ENCODE results near the gene POFUT1. TPM values are rescaled to one million over a fixed set of nuclear protein-coding genes. Genes with fewer than 3 reads are reported as not detected.
"Not testable (repeated sequence)": the region's sequence is repeated elsewhere in the genome, so short reads cannot be mapped to it uniquely, and the experiment has no call there.

The POFUT1 gene
- total RNA-seq, 2 experiments from 2014 or later, result 31.1 to 34.0 TPM

DNA sequence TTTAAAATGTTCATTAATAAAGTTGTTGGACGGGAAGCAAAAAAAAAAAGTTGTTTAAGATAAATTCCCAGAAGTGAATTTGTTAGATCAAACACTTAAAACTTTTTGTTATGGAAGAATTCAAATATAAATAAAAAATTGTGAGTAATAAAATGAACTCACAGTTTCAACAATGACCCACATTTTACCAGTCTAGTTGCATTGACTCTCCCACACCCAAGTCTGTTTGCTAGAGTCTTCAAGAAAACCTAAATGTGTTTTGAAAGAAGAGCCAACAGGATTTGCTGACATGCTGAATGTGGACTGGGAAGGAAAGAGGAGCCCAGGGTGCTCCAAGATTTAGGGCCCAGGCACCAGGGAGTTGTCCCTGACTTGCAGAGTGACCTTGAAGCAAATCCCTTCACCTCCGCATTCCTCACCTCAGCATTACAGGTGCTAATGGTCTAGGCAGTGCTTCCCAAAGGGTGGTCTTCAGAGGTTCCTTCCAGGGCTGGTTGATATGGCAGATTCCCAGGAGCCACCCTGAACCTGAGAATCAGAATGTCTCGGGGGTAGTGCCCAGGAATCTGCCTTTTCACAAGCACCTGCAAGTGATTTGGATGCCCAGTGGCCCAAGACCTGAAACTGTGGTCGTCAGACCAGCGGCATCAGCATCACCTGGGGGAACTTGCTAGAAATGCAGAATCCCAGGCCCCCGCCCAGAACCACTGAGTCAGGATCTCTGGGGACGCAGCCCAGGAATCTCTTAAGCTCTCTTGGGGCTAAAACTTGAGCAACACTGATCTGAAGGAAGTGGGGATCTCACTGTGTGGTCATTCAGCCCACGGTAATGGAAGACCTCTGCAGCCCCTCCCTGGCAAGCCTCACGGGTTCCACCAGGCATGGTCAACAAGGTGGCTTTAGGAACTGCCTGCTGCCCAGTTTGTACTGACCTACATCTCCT is 31.1 kb downstream of the POFUT1 start:
- Mint-ChIP-seq H3K27me3 (no peaks in the 10 kb centered on the region), H3K4me3 (no peak overlapping the region), H3K36me3 (peaks cover 12% of the 10 kb centered on the region), H3K9me3 (ENCODE audit: low read depth) (no peaks in the 10 kb centered on the region), H3K27ac (no peak overlapping the region), H3K4me1 (peaks cover 6% of the 10 kb centered on the region)
- ATAC-seq (no peak), DNase-seq (no peak)
- CTCF ChIA-PET, result no interaction called here

GRCh38 chr20:32240205-32240604 is 32.5 kb downstream of the POFUT1 start:
- no peaks in the 10 kb centered on the region for H3K27me3 Mint-ChIP-seq
- DNase-seq (no peak), ATAC-seq (no peak)
- H3K4me3 Mint-ChIP-seq, result no peak overlapping the region
- H3K36me3 Mint-ChIP-seq, result peaks cover 8% of the 10 kb centered on the region
- no peaks in the 10 kb centered on the region for H3K9me3 Mint-ChIP-seq (ENCODE audit: low read depth)
- no peak overlapping the region for H3K27ac Mint-ChIP-seq
- CTCF ChIA-PET, result interaction anchor here (0.6 kb wide), 1 partner anchor 9 kb away, joined by 3 read pairs; no protein-coding TSS in a partner anchor
- peaks cover 5% of the 10 kb centered on the region for H3K4me1 Mint-ChIP-seq

- H3K36me3 Mint-ChIP-seq, result peaks cover 3% of the 10 kb centered on the region
- no peak for DNase-seq
- ATAC-seq, result no peak
- H3K4me1 Mint-ChIP-seq, result peaks cover 5% of the 10 kb centered on the region
- CTCF ChIA-PET, result interaction anchor here (1.1 kb wide), 1 partner anchor 10 kb away, joined by 3 read pairs; no protein-coding TSS in a partner anchor
- no peaks in the 10 kb centered on the region for H3K27me3 Mint-ChIP-seq
- H3K27ac Mint-ChIP-seq, result no peak overlapping the region
- no peak overlapping the region for H3K4me3 Mint-ChIP-seq
- no peaks in the 10 kb centered on the region for H3K9me3 Mint-ChIP-seq (ENCODE audit: low read depth)
Measured at GRCh38 chr20:32241807-32242206, 34.1 kb downstream of the POFUT1 start.

DNA sequence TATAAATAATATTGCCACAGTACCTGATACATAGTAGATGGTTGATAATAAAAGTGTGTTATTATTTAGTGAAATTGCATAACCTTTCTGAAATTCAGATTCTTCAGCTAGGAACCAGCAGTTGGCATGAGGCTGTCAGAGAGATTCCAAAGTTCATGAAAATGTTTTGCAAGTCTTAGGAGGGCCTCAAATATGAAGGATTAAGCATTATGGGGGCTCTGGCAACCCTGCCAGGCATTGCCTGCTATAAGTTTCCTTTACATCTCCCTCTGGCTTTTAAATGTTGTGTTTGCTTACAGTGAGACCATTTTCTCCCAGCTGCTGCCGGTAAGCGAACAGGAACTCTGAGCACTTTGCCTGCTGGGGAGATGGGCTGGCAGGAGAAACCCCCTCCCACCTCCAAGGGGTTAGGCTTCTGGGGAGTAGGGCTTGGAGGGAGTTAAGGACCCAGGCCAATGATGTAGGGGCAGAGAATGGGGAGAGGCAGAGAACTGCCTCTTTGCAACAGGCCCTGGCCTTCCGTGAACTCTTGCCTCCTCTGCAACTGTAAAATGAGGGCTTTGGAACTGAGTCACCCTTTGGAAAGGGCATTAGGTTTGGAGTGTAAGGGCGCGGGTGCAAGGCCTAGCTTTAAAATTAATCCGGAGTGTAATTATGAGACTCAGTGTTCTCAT is 36.6 kb downstream of the POFUT1 start:
- Mint-ChIP-seq H3K4me3 (no peak overlapping the region), H3K36me3 (no peaks in the 10 kb centered on the region), H3K9me3 (ENCODE audit: low read depth) (no peaks in the 10 kb centered on the region), H3K4me1 (peaks cover 9% of the 10 kb centered on the region), H3K27me3 (no peaks in the 10 kb centered on the region), H3K27ac (no peak overlapping the region)
- DNase-seq (no peak), ATAC-seq (no peak)
- CTCF ChIA-PET, result no interaction called here

DNA sequence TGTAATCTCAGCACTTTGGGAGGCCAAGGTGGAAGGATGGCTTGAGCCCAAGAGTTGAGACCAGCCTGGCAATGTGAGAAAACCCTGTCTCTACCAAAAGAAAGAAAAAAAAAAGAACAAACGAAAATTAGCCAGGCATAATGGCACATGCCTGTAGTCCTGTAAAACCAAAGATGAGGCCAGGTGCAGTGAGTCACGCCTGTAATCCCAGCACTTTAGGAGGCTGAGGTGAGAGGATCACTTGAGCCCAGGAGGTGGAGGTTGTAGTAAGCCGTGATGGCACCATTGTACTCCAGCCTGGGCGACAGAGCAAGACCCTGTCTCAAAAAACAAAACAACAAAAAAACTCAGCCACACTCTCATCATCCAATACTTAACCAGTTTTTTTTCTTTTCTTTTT is 37.3 kb downstream of the POFUT1 start:
- H3K27ac Mint-ChIP-seq, result no peak overlapping the region
- ATAC-seq (no peak), DNase-seq (no peak)
- no peaks in the 10 kb centered on the region for H3K36me3 Mint-ChIP-seq
- no peaks in the 10 kb centered on the region for H3K27me3 Mint-ChIP-seq
- H3K4me3 Mint-ChIP-seq, result no peak overlapping the region
- CTCF ChIA-PET, result interaction anchor here (1.0 kb wide), 1 partner anchor 9 kb away, joined by 3 read pairs; no protein-coding TSS in a partner anchor
- H3K9me3 Mint-ChIP-seq (ENCODE audit: low read depth), result no peaks in the 10 kb centered on the region
- peaks cover 15% of the 10 kb centered on the region for H3K4me1 Mint-ChIP-seq

DNA sequence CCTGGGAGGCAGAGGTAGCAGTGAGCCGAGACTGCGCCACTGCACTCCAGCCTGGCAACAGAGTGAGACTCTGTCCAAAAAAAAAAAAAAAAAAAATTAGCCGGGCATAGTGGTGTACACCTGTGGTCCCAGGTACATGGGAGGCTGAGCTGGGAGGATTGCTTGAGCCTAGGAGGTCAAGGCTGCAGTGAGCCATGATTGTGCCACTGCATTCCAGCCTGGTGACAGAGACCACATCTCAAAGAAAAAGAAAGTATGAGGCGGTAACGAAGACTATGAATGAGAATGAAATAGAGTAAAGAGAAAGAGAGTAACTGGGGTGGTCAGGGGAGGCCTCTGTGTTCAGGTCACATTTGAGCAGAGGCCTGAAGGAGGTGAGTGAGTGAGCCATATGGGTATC is 38.5 kb downstream of the POFUT1 start:
- H3K36me3 Mint-ChIP-seq; H3K27me3 Mint-ChIP-seq; DNase-seq; H3K27ac Mint-ChIP-seq; H3K9me3 Mint-ChIP-seq (ENCODE audit: low read depth); ATAC-seq; H3K4me3 Mint-ChIP-seq: not testable (repeated sequence)
- CTCF ChIA-PET, result interaction anchor here (0.7 to 1.8 kb wide), 2 partner anchors 14 to 32 kb away, joined by 3 to 4 read pairs; no protein-coding TSS in a partner anchor
- H3K4me1 Mint-ChIP-seq, result peaks cover 12% of the 10 kb centered on the region

- Mint-ChIP-seq H3K4me1 (peaks cover 26% of the 10 kb centered on the region), H3K36me3 (peaks cover 2% of the 10 kb centered on the region), H3K27me3 (no peaks in the 10 kb centered on the region), H3K4me3 (no peak overlapping the region), H3K27ac (no peak overlapping the region), H3K9me3 (ENCODE audit: low read depth) (no peaks in the 10 kb centered on the region)
- CTCF ChIA-PET, result interaction anchor here (0.6 to 0.9 kb wide), 3 partner anchors 21 to 88 kb away, joined by 3 read pairs; no protein-coding TSS in a partner anchor
- no peak for DNase-seq
- ATAC-seq, result no peak
Measured at GRCh38 chr20:32248043-32248442, 40.4 kb downstream of the POFUT1 start.

GRCh38 chr20:32249030-32249738 is 41.5 kb downstream of the POFUT1 start:
- DNase-seq (peak; percentile 73), ATAC-seq (peak; percentile 92)
- CTCF ChIA-PET, result interaction anchor here (0.6 to 1.5 kb wide), 6 partner anchors 9 to 236 kb away, joined by 3 read pairs; no protein-coding TSS in a partner anchor
- peaks cover 30% of the 10 kb centered on the region for H3K4me1 Mint-ChIP-seq
- peaks cover 5% of the 10 kb centered on the region for H3K36me3 Mint-ChIP-seq
- peak overlapping the region; percentile 81 for H3K27ac Mint-ChIP-seq
- no peaks in the 10 kb centered on the region for H3K9me3 Mint-ChIP-seq (ENCODE audit: low read depth)
- no peaks in the 10 kb centered on the region for H3K27me3 Mint-ChIP-seq
- peak overlapping the region; percentile 28 for H3K4me3 Mint-ChIP-seq

GRCh38 chr20:32251470-32251869 is 43.8 kb downstream of the POFUT1 start:
- H3K9me3 Mint-ChIP-seq (ENCODE audit: low read depth), result no peaks in the 10 kb centered on the region
- H3K36me3 Mint-ChIP-seq, result peaks cover 5% of the 10 kb centered on the region
- no peak overlapping the region for H3K4me3 Mint-ChIP-seq
- ATAC-seq, result no peak
- CTCF ChIA-PET, result no interaction called here
- H3K27ac Mint-ChIP-seq, result peak overlapping the region; percentile 56
- DNase-seq, result no peak
- peaks cover 36% of the 10 kb centered on the region for H3K4me1 Mint-ChIP-seq
- no peaks in the 10 kb centered on the region for H3K27me3 Mint-ChIP-seq

DNA sequence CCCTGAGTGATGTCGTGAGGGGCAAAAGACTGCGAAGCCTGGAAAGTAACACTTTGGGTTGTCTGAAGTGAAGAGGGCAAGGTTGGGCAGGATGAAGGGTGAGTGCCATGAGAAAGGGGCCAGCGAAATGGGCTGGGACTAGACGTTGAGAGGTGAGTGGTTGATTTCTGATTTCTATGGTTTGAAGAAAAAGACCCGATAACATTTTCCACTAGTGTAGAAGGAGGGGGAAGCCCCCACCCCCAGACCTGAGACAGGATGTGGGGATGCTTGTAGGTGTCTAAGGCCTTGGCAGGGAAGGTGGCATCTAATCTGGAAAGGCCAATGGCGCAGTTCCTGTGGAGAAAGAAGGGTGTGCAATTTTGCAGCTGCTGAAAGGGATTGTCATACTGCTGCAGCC is 44.5 kb downstream of the POFUT1 start:
- H3K27ac Mint-ChIP-seq, result peak overlapping the region; percentile 69
- H3K27me3 Mint-ChIP-seq, result no peaks in the 10 kb centered on the region
- peaks cover 5% of the 10 kb centered on the region for H3K36me3 Mint-ChIP-seq
- DNase-seq (peak; percentile 71), ATAC-seq (peak; percentile 16)
- peaks cover 39% of the 10 kb centered on the region for H3K4me1 Mint-ChIP-seq
- no peaks in the 10 kb centered on the region for H3K9me3 Mint-ChIP-seq (ENCODE audit: low read depth)
- H3K4me3 Mint-ChIP-seq, result no peak overlapping the region
- CTCF ChIA-PET, result no interaction called here

GRCh38 chr20:32260973-32261372 is 53.3 kb downstream of the POFUT1 start:
- H3K9me3 Mint-ChIP-seq (ENCODE audit: low read depth); DNase-seq; H3K36me3 Mint-ChIP-seq; ATAC-seq; H3K4me3 Mint-ChIP-seq; CTCF ChIA-PET; H3K4me1 Mint-ChIP-seq; H3K27ac Mint-ChIP-seq; H3K27me3 Mint-ChIP-seq: not testable (repeated sequence)

DNA sequence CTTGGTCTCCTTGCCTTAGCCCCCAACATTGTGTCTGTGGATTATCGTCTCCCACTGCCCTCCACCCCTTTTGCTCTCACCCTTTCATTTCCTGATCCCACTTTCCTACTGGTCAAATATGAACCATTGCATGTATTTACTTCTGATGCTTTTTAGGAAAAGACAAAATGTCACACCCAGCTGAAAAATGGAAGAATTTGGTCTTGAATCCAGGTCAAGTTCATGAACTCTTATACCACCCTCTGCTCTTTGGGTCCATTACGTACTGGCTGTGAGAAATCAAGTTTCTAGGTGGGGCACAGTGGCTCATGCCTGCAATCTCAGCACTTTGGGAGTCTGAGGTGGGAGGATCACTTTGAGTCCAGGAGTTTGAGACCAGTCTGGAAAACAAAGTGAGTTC is 54.0 kb downstream of the POFUT1 start:
- no peak overlapping the region for H3K27ac Mint-ChIP-seq
- CTCF ChIA-PET, result no interaction called here
- H3K27me3 Mint-ChIP-seq, result peaks cover 8% of the 10 kb centered on the region
- H3K4me3 Mint-ChIP-seq, result no peak overlapping the region
- no peaks in the 10 kb centered on the region for H3K9me3 Mint-ChIP-seq (ENCODE audit: low read depth)
- no peaks in the 10 kb centered on the region for H3K36me3 Mint-ChIP-seq
- ATAC-seq, result no peak
- no peak for DNase-seq
- H3K4me1 Mint-ChIP-seq, result peaks cover 1% of the 10 kb centered on the region

DNA sequence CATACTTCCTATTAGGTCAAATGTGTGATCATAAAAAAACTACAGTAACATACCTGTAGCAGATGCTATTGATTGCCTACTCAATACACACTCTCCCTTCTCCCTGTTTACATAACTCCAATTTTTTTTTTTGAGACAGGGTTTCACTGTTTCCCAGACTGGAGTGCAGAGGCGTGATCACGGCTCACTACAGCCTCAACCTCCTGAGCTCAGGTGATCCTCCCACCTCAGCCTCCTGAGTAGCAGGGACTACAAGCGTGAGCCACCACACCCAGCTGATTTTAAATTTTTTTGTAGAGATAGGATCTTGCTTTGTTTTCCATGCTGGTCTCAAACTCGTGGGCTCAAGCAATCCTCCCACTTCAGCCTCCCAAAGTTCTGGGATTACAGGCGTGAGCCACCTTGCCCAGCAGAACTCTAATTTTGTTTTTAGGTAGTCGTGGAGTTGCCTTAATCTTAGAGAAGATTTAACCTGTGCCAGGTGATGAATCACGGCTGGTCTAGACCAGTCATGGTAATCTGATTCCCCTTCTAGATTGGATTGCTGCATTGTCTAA is 55.8 kb downstream of the POFUT1 start:
- CTCF ChIA-PET, result no interaction called here
- no peak overlapping the region for H3K4me3 Mint-ChIP-seq

More for the DNA sequence above, 55.8 kb downstream of the POFUT1 start:
- no peaks in the 10 kb centered on the region for H3K9me3 Mint-ChIP-seq (ENCODE audit: low read depth)
- H3K4me1 Mint-ChIP-seq, result no peaks in the 10 kb centered on the region
- peaks cover 8% of the 10 kb centered on the region for H3K27me3 Mint-ChIP-seq
- ATAC-seq, result no peak
- H3K27ac Mint-ChIP-seq, result no peak overlapping the region
- DNase-seq, result no peak
- H3K36me3 Mint-ChIP-seq, result no peaks in the 10 kb centered on the region
